ENCODE measurements around the gene SYCE1L.

GRCh38 chr16:77231047-77231446, 31.8 kb downstream of the SYCE1L start:
- TF ChIP-seq POLR2AphosphoS5 (IDR thresholded peaks at IDR 0.05; ENCODE audit: low read depth, low read length) (no peak), SIN3A (IDR thresholded peaks at IDR 0.05; ENCODE audit: borderline replicate concordance, insufficient read depth, low read length) (no peak), TAF1 (IDR thresholded peaks at IDR 0.05; ENCODE audit: borderline replicate concordance, insufficient read depth, low read length) (no peak), REST (IDR thresholded peaks at IDR 0.05; ENCODE audit: insufficient read depth in 1 of 2, low read depth in 2 of 2, low read length in 2 of 2) (no peak)

Data from PFSK-1 (cell line).